HL-60 (cell line): ENCODE data around the gene IKBKE.

Experiments used
- DNase-seq, 2 experiments: peaks; one replicate each; pipeline ENCODE4 v3.0.0-alpha.2; 2010 to 2020; ENCODE audit warnings: low read depth in 1 of 2, low spot score in 1 of 2
- H3K27ac ChIP-seq: fragments of 250-450 bp; sonication (Bioruptor Pico); replicated peaks from 2 replicates; pipeline ENCODE4 v1.5.1; 2020; ENCODE audit warnings: mild to moderate bottlenecking, moderate library complexity
- H3K27me3 ChIP-seq: fragments of 250-450 bp; sonication (Bioruptor Pico); 2 replicates; pipeline ENCODE4 v1.5.1; 2021; ENCODE audit warnings: mild to moderate bottlenecking, moderate library complexity; ENCODE audit not compliant: insufficient read depth, poor library complexity, severe bottlenecking
- H3K4me3 ChIP-seq: replicated peaks from 2 replicates; pipeline ENCODE4 v1.5.1; 2011; ENCODE audit warnings: mild to moderate bottlenecking, control low read depth, low read length; ENCODE audit not compliant: insufficient read depth
- CTCF ChIP-seq: IDR thresholded peaks from one replicate; pipeline ENCODE4 v1.5.1; 2011; ENCODE audit warnings: low read length, control low read depth, inconsistent platforms; ENCODE audit not compliant: insufficient read depth
- GABPA ChIP-seq: IDR thresholded peaks from 2 replicates; pipeline ENCODE4 v1.6.1; 2012; ENCODE audit warnings: low read depth
- POLR2AphosphoS5 ChIP-seq: IDR thresholded peaks from 2 replicates; pipeline ENCODE4 v1.6.1; 2012; ENCODE audit warnings: low read depth
- SPI1 ChIP-seq: IDR thresholded peaks from 2 replicates; pipeline ENCODE4 v1.6.1; 2012; ENCODE audit warnings: low read depth, mild to moderate bottlenecking, borderline replicate concordance
- TF ChIP-seq, protein P1 (sequence below): IDR thresholded peaks from 2 replicates; pipeline ENCODE4 v1.6.1; 2012; ENCODE audit warnings: low read depth; ENCODE audit not compliant: insufficient replicate concordance

IKBKE gene

DNA sequence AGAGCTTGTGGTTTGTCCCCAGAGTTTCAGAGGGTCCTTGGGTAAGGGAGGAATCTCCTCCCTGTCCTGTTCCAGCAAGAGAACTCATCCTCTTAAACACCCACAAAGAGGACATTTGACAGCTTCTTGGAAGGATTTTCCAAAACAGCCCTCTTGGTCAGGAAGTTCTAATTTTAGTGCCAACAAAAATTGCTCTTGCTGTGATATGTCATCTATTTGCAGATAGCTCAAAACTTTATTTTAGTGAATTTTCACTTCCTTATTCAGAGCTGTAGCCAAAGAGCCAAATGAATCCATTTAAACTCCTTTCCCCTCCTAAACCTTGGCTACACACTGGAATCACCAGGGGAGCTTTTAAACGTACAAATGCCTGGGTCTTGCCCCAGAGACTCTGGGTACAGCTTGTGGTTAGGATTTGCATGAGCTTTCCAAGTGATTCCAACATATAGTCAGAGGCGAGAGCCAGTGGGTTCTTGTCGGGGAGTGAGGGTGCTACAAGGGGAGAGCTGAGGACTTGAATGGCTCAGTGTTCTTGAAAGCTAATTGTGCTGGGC is 25.3 kb downstream of the IKBKE start:
- Histone ChIP-seq H3K4me3 (no peak overlapping the region), H3K27me3 (no peaks in the 10 kb centered on the region), H3K27ac (no peak overlapping the region)
- no peak for DNase-seq
- TF ChIP-seq POLR2AphosphoS5 = no peak
- TF ChIP-seq, protein P1, sequence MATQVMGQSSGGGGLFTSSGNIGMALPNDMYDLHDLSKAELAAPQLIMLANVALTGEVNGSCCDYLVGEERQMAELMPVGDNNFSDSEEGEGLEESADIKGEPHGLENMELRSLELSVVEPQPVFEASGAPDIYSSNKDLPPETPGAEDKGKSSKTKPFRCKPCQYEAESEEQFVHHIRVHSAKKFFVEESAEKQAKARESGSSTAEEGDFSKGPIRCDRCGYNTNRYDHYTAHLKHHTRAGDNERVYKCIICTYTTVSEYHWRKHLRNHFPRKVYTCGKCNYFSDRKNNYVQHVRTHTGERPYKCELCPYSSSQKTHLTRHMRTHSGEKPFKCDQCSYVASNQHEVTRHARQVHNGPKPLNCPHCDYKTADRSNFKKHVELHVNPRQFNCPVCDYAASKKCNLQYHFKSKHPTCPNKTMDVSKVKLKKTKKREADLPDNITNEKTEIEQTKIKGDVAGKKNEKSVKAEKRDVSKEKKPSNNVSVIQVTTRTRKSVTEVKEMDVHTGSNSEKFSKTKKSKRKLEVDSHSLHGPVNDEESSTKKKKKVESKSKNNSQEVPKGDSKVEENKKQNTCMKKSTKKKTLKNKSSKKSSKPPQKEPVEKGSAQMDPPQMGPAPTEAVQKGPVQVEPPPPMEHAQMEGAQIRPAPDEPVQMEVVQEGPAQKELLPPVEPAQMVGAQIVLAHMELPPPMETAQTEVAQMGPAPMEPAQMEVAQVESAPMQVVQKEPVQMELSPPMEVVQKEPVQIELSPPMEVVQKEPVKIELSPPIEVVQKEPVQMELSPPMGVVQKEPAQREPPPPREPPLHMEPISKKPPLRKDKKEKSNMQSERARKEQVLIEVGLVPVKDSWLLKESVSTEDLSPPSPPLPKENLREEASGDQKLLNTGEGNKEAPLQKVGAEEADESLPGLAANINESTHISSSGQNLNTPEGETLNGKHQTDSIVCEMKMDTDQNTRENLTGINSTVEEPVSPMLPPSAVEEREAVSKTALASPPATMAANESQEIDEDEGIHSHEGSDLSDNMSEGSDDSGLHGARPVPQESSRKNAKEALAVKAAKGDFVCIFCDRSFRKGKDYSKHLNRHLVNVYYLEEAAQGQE = no peak

DNA sequence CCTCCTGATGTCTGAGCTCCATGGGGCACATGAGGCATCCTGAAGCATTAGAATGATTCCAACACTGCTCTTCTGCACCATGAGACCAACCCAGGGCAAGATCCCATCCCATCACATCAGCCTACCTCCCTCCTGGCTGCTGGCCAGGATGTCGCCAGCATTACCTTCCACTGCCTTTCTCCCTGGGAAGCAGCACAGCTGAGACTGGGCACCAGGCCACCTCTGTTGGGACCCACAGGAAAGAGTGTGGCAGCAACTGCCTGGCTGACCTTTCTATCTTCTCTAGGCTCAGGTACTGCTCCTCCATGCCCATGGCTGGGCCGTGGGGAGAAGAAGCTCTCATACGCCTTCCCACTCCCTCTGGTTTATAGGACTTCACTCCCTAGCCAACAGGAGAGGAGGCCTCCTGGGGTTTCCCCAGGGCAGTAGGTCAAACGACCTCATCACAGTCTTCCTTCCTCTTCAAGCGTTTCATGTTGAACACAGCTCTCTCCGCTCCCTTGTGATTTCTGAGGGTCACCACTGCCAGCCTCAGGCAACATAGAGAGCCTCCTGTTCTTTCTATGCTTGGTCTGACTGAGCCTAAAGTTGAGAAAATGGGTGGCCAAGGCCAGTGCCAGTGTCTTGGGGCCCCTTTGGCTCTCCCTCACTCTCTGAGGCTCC is 26.0 kb downstream of the IKBKE start:
- H3K27ac ChIP-seq = no peak overlapping the region
- TF ChIP-seq POLR2AphosphoS5 = no peak
- TF ChIP-seq GABPA = no peak
- TF ChIP-seq, protein P1 = no peak
- no peak for TF ChIP-seq SPI1
- TF ChIP-seq CTCF = no peak
- DNase-seq = no peak
- H3K27me3 ChIP-seq = no peaks in the 10 kb centered on the region
- H3K4me3 ChIP-seq = no peak overlapping the region

GRCh38 chr1:206497363-206497762 is 27.1 kb downstream of the IKBKE start:
- TF ChIP-seq CTCF (no peak), POLR2AphosphoS5 (no peak), GABPA (no peak), SPI1 (no peak)
- TF ChIP-seq, protein P1 = no peak
- no peak for DNase-seq
- no peak overlapping the region for H3K4me3 ChIP-seq
- no peaks in the 10 kb centered on the region for H3K27me3 ChIP-seq
- H3K27ac ChIP-seq = no peak overlapping the region
